ENCODE results near the gene RPS4Y2.

The RPS4Y2 gene

GRCh38 chrY:20813459-20813858, 57.6 kb downstream of the RPS4Y2 start:
- H3K9me3 ChIP-seq (ENCODE audit: control insufficient read depth, low read length), result no peaks in the 10 kb centered on the region
- 71 to 80% methylated on average over 1 of the region's 1 CpG for WGBS, 2 experiments
- no peaks in the 10 kb centered on the region for H3K36me3 ChIP-seq (ENCODE audit: control insufficient read depth, insufficient read depth, low read length)
- H3K27ac ChIP-seq (ENCODE audit: insufficient read depth, low read depth, low read length, poor library complexity, severe bottlenecking), result no peak overlapping the region
- H3K27me3 ChIP-seq (ENCODE audit: control insufficient read depth, insufficient read depth, low read length, poor library complexity, severe bottlenecking), result no peaks in the 10 kb centered on the region
- H3K4me1 ChIP-seq (ENCODE audit: control insufficient read depth, insufficient read depth, low read length), result no peaks in the 10 kb centered on the region
- H3K4me3 ChIP-seq (ENCODE audit: insufficient read depth, low read depth, low read length), result no peak overlapping the region

- H3K27ac ChIP-seq (ENCODE audit: insufficient read depth, low read depth, low read length, poor library complexity, severe bottlenecking), result no peak overlapping the region
- 67 to 71% methylated on average over 1 of the region's 1 CpG for WGBS, 2 experiments
- H3K36me3 ChIP-seq (ENCODE audit: control insufficient read depth, insufficient read depth, low read length), result no peaks in the 10 kb centered on the region
- no peaks in the 10 kb centered on the region for H3K9me3 ChIP-seq (ENCODE audit: control insufficient read depth, low read length)
- no peaks in the 10 kb centered on the region for H3K4me1 ChIP-seq (ENCODE audit: control insufficient read depth, insufficient read depth, low read length)
- H3K27me3 ChIP-seq (ENCODE audit: control insufficient read depth, insufficient read depth, low read length, poor library complexity, severe bottlenecking), result no peaks in the 10 kb centered on the region
- no peak overlapping the region for H3K4me3 ChIP-seq (ENCODE audit: insufficient read depth, low read depth, low read length)
Observed at GRCh38 chrY:20814794-20815193, 58.9 kb downstream of the RPS4Y2 start.

GRCh38 chrY:20817067-20817466, 61.2 kb downstream of the RPS4Y2 start:
- 62 to 83% methylated on average over 2 of the region's 2 CpGs for WGBS, 2 experiments

More at GRCh38 chrY:20817067-20817466, 61.2 kb downstream of the RPS4Y2 start:
- no peaks in the 10 kb centered on the region for H3K36me3 ChIP-seq (ENCODE audit: control insufficient read depth, insufficient read depth, low read length)
- no peak overlapping the region for H3K4me3 ChIP-seq (ENCODE audit: insufficient read depth, low read depth, low read length)
- no peak overlapping the region for H3K27ac ChIP-seq (ENCODE audit: insufficient read depth, low read depth, low read length, poor library complexity, severe bottlenecking)
- no peaks in the 10 kb centered on the region for H3K4me1 ChIP-seq (ENCODE audit: control insufficient read depth, insufficient read depth, low read length)
- H3K9me3 ChIP-seq (ENCODE audit: control insufficient read depth, low read length), result no peaks in the 10 kb centered on the region
- H3K27me3 ChIP-seq (ENCODE audit: control insufficient read depth, insufficient read depth, low read length, poor library complexity, severe bottlenecking), result no peaks in the 10 kb centered on the region

Measured in ectodermal cell (in vitro differentiated cells).